CD4-positive, alpha-beta T cell treated with Interleukin-17A for 4 hours (primary cell): ENCODE measurements around the gene ELP4.

Experiments used
- DNase-seq: peaks from one replicate; pipeline ENCODE4 v3.0.0-alpha.2; 2020; ENCODE audit warnings: mixed read lengths

Gene ELP4

GRCh38 chr11:31783252-31783651 lies 273.7 kb downstream of the ELP4 start:
- DNase-seq, result no peak

GRCh38 chr11:31784611-31785010 lies 275.0 kb downstream of the ELP4 start:
- DNase-seq, result no peak

- DNase-seq, result no peak
Measured at GRCh38 chr11:31786996-31787685, 277.6 kb downstream of the ELP4 start.

- no peak for DNase-seq
Measured at GRCh38 chr11:31788085-31788484, 278.5 kb downstream of the ELP4 start.

GRCh38 chr11:31790649-31791048 lies 281.1 kb downstream of the ELP4 start:
- DNase-seq, result no peak

GRCh38 chr11:31792036-31792435 lies 282.5 kb downstream of the ELP4 start:
- no peak for DNase-seq

- DNase-seq, result no peak
Measured at GRCh38 chr11:31792456-31792855, 282.9 kb downstream of the ELP4 start.

GRCh38 chr11:31793264-31793663 lies 283.7 kb downstream of the ELP4 start:
- DNase-seq, result no peak

- DNase-seq, result no peak
Measured at GRCh38 chr11:31794548-31794947, 285.0 kb downstream of the ELP4 start.

- no peak for DNase-seq
Measured at GRCh38 chr11:31795706-31796498, 286.3 kb downstream of the ELP4 start.

GRCh38 chr11:31796499-31797189 lies 287.1 kb downstream of the ELP4 start:
- DNase-seq, result no peak

- no peak for DNase-seq
Measured at GRCh38 chr11:31797190-31798056, 287.9 kb downstream of the ELP4 start.

- no peak for DNase-seq
Measured at GRCh38 chr11:31798057-31798553, 288.5 kb downstream of the ELP4 start.

GRCh38 chr11:31798554-31799434 lies 289.2 kb downstream of the ELP4 start:
- DNase-seq, result no peak

GRCh38 chr11:31799435-31800397 lies 290.1 kb downstream of the ELP4 start:
- DNase-seq, result no peak

GRCh38 chr11:31800398-31801265 lies 291.1 kb downstream of the ELP4 start:
- DNase-seq, result no peak

- no peak for DNase-seq
Measured at GRCh38 chr11:31801298-31801702, 291.7 kb downstream of the ELP4 start.

GRCh38 chr11:31802000-31802551 lies 292.5 kb downstream of the ELP4 start:
- no peak for DNase-seq

- DNase-seq, result no peak
Measured at GRCh38 chr11:31802609-31802989, 293.0 kb downstream of the ELP4 start.
